AG04449 (cell line): Measurements from ENCODE around the gene UNC5B.

Experiments used
- CTCF ChIA-PET: fragments of 350-600 bp; formaldehyde crosslinking; extraction: SDS; loops from one replicate; lab custom pipeline; 2021; ENCODE audit warnings: antibody characterized with exemption; lab: Yijun Ruan, JAX
- POLR2A ChIA-PET: fragments of 400-600, 350-600 bp; formaldehyde crosslinking; extraction: SDS; loops from one replicate; lab custom pipeline; 2020; ENCODE audit warnings: antibody characterized with exemption, inconsistent platforms; lab: Yijun Ruan, JAX
- DNase-seq: peaks from one replicate; pipeline ENCODE4 v3.0.0-alpha.2; 2010; ENCODE audit warnings: low read depth, low spot score
- H3K4me3 ChIP-seq: 2 replicates; pipeline ENCODE4 v1.5.1; 2011; ENCODE audit warnings: low read depth, mild to moderate bottlenecking, control low read depth, low read length
- TF ChIP-seq, protein P1 (sequence below): IDR thresholded peaks from one replicate; pipeline ENCODE4 v1.5.1; 2011; ENCODE audit warnings: mild to moderate bottlenecking, moderate library complexity, low read length, control low read depth, inconsistent platforms; ENCODE audit not compliant: insufficient read depth; ENCODE audit errors: missing control alignments

The UNC5B gene

DNA sequence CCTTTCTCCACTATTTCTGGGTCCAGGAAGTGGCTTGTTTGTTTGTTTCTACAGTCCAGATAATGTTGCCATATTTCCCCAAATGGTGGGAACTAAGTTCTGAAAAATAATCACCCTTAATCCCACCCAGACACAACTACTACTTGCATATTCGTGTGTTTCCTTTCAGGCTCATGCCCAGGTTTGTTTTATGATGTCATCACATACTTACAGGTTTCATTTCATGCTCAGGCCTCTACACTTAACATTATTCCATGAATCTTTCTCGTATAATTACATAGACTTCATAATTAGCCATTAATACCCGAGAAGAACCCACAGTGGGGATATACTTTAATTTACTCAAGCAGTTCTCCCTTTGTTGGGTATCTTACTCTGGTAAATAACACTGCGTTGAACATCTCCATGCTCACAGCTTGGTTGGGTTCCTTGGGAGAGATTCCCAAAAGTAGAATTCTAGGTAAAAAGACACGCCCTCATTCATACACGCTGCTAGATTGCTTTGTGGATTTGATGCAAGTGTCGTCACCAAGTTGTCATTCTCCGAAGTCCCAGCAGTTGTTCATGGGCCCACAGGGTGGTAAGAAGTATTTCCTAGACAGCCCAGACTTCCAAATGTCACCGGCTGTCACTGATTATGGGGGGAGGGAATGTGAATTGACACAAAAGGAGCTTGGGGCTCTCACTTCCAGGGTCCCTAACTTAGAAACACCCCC lies 42.6 kb downstream of the UNC5B start:
- TF ChIP-seq, protein P1, sequence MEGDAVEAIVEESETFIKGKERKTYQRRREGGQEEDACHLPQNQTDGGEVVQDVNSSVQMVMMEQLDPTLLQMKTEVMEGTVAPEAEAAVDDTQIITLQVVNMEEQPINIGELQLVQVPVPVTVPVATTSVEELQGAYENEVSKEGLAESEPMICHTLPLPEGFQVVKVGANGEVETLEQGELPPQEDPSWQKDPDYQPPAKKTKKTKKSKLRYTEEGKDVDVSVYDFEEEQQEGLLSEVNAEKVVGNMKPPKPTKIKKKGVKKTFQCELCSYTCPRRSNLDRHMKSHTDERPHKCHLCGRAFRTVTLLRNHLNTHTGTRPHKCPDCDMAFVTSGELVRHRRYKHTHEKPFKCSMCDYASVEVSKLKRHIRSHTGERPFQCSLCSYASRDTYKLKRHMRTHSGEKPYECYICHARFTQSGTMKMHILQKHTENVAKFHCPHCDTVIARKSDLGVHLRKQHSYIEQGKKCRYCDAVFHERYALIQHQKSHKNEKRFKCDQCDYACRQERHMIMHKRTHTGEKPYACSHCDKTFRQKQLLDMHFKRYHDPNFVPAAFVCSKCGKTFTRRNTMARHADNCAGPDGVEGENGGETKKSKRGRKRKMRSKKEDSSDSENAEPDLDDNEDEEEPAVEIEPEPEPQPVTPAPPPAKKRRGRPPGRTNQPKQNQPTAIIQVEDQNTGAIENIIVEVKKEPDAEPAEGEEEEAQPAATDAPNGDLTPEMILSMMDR: no peak
- no peak for DNase-seq
- H3K4me3 ChIP-seq: no peak overlapping the region
- POLR2A ChIA-PET: interaction anchor here (1.0 to 1.1 kb wide), 2 partner anchors 9 to 36 kb away, joined by 4 read pairs; no protein-coding TSS in a partner anchor
- CTCF ChIA-PET: interaction anchor here (0.9 to 7.8 kb wide), 7 partner anchors 10 to 330 kb away, joined by 3 to 101 read pairs (median 5); no protein-coding TSS in a partner anchor

DNA sequence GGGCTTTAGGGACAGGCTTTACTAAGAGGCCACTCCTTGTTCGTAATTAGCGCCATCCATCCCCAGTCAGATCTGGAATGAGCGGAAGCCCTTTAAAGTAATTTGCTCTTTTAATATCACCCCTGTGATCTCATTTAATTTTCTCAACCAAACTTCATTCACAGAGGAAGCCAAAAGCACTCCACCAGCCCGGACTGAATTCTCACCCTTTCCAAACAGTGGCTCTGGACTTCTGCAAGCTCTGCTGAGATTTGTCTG lies 43.1 kb downstream of the UNC5B start:
- ChIA-PET CTCF (interaction anchor here (0.9 to 7.8 kb wide), 7 partner anchors 10 to 331 kb away, joined by 3 to 101 read pairs (median 4); no protein-coding TSS in a partner anchor), POLR2A (interaction anchor here (1.0 to 1.2 kb wide), 3 partner anchors 9 to 37 kb away, joined by 4 to 6 read pairs (median 4); no protein-coding TSS in a partner anchor)
- TF ChIP-seq, protein P1: no peak

DNA sequence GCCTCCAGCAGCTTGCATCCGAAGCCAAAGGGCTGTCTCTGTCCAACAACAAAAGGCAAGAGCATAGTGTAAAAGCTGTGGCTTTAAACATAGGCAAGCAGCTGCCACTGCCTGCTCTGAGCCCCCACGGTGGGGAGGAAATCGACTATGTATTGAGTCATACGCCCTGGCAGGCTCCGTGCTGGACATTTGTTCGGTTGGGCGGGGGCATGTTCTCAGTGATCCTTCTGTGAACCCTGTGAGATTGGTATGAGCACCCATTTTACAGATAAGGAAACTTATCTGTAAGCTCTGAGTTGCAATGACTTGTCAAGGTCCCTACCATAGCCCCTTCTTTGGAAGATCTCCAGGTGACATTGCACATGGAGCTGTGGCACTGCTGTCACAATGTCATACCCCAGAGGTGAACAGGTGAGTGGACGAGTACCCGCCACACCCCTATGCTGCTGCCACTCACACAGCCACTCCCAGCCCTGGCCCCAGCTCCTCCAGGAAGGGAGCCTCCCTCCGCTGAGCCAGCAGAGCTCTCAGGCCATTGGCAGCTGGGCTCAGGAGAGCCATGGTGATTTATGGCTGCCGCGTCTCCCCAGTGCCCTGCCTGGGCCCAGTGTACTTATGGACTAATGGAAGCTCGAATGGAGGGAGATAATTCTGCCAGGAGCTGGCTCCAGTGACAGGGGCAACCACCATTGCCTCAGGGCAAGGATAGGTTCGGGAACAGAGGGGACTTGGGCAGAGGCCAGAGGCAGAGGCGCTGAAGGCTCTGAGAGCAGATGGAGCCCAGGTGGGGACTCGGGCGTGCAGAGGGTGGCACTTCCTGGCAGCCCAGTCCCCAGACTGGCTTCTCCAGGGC lies 43.7 kb downstream of the UNC5B start:
- H3K4me3 ChIP-seq: no peak overlapping the region
- DNase-seq: no peak
- ChIA-PET POLR2A (interaction anchor here (1.0 to 1.2 kb wide), 3 partner anchors 10 to 38 kb away, joined by 4 to 6 read pairs (median 4); no protein-coding TSS in a partner anchor), CTCF (interaction anchor here (0.7 to 7.8 kb wide), 8 partner anchors 10 to 331 kb away, joined by 3 to 101 read pairs (median 4); partner anchors contain the start of gene UNC5B)
- TF ChIP-seq, protein P1: no peak

More for the DNA sequence above, 43.1 kb downstream of the UNC5B start:
- H3K4me3 ChIP-seq: no peak overlapping the region
- DNase-seq: no peak

DNA sequence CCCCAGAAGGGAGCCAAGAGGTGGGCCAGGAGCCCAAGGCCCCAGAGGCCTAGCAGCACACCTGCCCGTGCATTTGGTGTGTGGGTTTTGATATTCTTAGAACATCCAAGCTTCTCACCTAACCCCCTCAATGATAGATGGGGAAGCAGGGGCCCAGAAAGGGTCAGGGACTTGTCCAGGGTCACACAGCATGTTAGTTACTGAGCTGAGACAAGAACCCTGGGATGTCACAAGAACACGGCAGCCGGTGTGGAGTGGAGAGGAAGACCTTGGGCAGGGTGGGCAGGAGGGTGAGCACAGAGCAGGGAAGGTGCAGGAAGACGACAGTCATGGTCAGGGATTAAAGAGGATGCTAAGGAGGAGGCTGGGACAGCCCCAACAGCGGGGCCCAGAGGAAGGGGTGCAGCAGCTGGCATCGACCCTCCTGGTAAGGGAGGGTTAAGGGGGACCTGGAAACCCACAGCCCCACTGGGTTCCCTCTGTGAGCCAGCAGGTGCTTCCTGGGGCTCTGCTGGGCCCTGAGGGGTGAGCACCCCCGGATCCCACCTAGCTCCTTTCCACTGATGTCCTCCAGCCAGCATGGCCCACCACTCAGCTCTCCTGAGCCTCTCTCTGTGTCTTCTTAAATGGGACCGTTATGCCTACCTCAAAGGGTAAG lies 44.4 kb downstream of the UNC5B start:
- CTCF ChIA-PET: interaction anchor here (1.0 to 7.8 kb wide), 6 partner anchors 11 to 34 kb away, joined by 3 to 101 read pairs (median 4); no protein-coding TSS in a partner anchor
- POLR2A ChIA-PET: interaction anchor here (1.2 kb wide), 1 partner anchor 12 kb away, joined by 6 read pairs; no protein-coding TSS in a partner anchor
- H3K4me3 ChIP-seq: no peak overlapping the region
- DNase-seq: no peak
- TF ChIP-seq, protein P1: no peak

DNA sequence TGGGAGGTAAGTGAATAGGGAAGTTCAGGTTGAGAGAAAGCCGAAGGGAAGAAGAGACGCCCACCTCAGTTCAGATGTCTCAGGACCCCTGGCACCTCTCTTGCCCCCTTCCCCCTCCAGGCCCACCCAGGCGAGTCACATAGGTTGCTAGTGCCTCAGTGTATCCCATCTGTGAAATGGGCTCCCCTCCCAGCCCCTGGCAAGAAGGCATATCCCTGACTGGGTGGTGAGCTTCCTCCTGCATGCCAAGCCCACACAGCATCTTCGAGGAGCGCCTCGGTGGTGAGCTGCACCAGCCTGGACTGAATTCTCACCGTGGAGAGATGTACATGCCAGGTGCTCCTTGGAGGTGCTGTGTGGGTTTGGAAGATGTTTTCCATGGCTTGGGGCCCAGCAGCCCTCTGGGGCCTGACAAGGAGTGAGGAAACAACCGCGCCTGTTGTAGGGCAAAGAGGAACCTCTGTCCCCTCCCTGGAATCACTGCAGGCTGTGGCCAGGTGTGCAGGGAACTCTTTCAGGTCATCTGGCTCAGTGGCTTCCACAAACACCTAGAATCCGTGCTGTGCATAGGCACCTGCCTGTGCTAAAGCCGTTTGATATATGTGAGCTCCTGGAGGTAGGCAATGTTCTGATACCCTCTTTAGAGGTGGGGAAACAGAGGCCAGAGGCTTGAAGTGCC lies 45.1 kb downstream of the UNC5B start:
- H3K4me3 ChIP-seq: no peak overlapping the region
- TF ChIP-seq, protein P1: no peak
- POLR2A ChIA-PET: no interaction called here
- no peak for DNase-seq
- CTCF ChIA-PET: interaction anchor here (1.0 to 7.8 kb wide), 6 partner anchors 11 to 49 kb away, joined by 3 to 101 read pairs (median 4); no protein-coding TSS in a partner anchor
